Breast epithelium (tissue), 3 donors: Measurements from ENCODE around the gene VAV3.

ENCODE experiments used
- CTCF ChIP-seq, 3 donors: fragments of 450-650 bp; IDR thresholded peaks; one replicate each; pipeline ENCODE4 v1.5.1; 2016 to 2017; ENCODE audit warnings: antibody characterized with exemption in 3 of 3, mild to moderate bottlenecking in 3 of 3, moderate library complexity in 3 of 3
- POLR2A ChIP-seq: fragments of 450-650 bp; IDR thresholded peaks from one replicate; pipeline ENCODE4 v1.6.1; 2016; ENCODE audit warnings: antibody characterized with exemption, mild to moderate bottlenecking, moderate library complexity
- POLR2AphosphoS5 ChIP-seq, 3 donors: sonication (generic); formaldehyde crosslinking; IDR thresholded peaks; one replicate each; pipeline ENCODE4 v1.6.1; 2017; ENCODE audit warnings: antibody characterized with exemption in 3 of 3

- TF ChIP-seq CTCF (IDR thresholded peaks at IDR 0.05) (no peak), POLR2AphosphoS5 (IDR thresholded peaks at IDR 0.05) (no peak), POLR2A (no peak)
These were observed 281.3 kb downstream of the VAV3 start for GRCh38 chr1:107683683-107684082.
